Endothelial cell of umbilical vein (primary cell): ENCODE data around the gene MAPK9. TPM values are rescaled to one million over a fixed set of nuclear protein-coding genes. Genes with fewer than 3 reads are reported as not detected.

Source experiments
- BruUV-seq: library from RNA; stranded (reverse); fragments of 400-500 nt; replicated peaks from 2 replicates; lab custom pipeline; 2021; lab: Mats Ljungman, UMichigan
- CTCF ChIA-PET: fragments of 300-600, 350-600 bp; sonication (Branson Sonifier 250); formaldehyde crosslinking; loops from one replicate; lab custom pipeline; 2021; ENCODE audit warnings: antibody characterized with exemption, inconsistent platforms; lab: Charles Lee
- POLR2A ChIA-PET: fragments of 300-600, 350-600 bp; sonication (Branson Sonifier 250); formaldehyde crosslinking; loops from one replicate; lab custom pipeline; 2021; ENCODE audit warnings: antibody characterized with exemption, inconsistent platforms; lab: Charles Lee
- DNase-seq: peaks from one replicate; pipeline ENCODE4 v3.0.0-alpha.2; 2011; ENCODE audit warnings: low read depth, low spot score
- FAIRE-seq: peaks from 2 replicates; lab custom pipeline; 2011; peaks lifted over from hg19 to GRCh38; lab: Jason Lieb, UNC
- H2AFZ ChIP-seq: 2 replicates; pipeline ENCODE4 v1.6.0; 2012; ENCODE audit warnings: low read depth, low read length, control low read depth, inconsistent platforms
- H3K27ac ChIP-seq: 2 replicates; pipeline ENCODE4 v1.5.1; 2011; ENCODE audit warnings: low read depth, mild to moderate bottlenecking, control low read depth, low read length, moderate library complexity; ENCODE audit not compliant: insufficient read depth
- H3K27me3 ChIP-seq, 2 experiments: 2 replicates each; pipeline versions ENCODE4 v1.6.0 to v1.6.1; 2011; ENCODE audit warnings: low read length in 2 of 2, mixed read lengths in 1 of 2; ENCODE audit not compliant: control insufficient read depth in 2 of 2, insufficient read depth in 2 of 2
- H3K36me3 ChIP-seq, 2 experiments: 2 replicates in 1 of 2; 3 replicates in 1 of 2; pipeline ENCODE4 v1.5.1; 2011; ENCODE audit warnings: low read length in 2 of 2, mild to moderate bottlenecking in 1 of 2, moderate library complexity in 1 of 2; ENCODE audit not compliant: control insufficient read depth in 2 of 2, insufficient read depth in 2 of 2; ENCODE audit errors: extremely low read depth in 1 of 2
- H3K4me1 ChIP-seq: 3 replicates; pipeline ENCODE4 v1.5.1; 2011; ENCODE audit warnings: mild to moderate bottlenecking, low read length; ENCODE audit not compliant: control insufficient read depth, insufficient read depth; ENCODE audit errors: extremely low read depth
- H3K4me2 ChIP-seq: 2 replicates; pipeline ENCODE4 v1.6.1; 2011; ENCODE audit warnings: low read length, control low read depth, mixed read lengths; ENCODE audit not compliant: insufficient read depth
- H3K4me3 ChIP-seq, 3 experiments: fragments of 200-600 bp in 1 of 3; sonication (generic), shearing (Covaris generic) in 1 of 3; replicated peaks in 1 of 3; 2 replicates each; pipeline ENCODE4 v1.5.1; 2011 to 2016; ENCODE audit warnings: control low read depth in 3 of 3, low read length in 3 of 3, mild to moderate bottlenecking in 2 of 3, inconsistent platforms in 1 of 3, low read depth in 1 of 3, moderate library complexity in 1 of 3; ENCODE audit not compliant: insufficient read depth in 1 of 3
- H3K79me2 ChIP-seq: 2 replicates; pipeline ENCODE4 v1.6.0; 2012; ENCODE audit warnings: low read length, inconsistent platforms; ENCODE audit not compliant: control insufficient read depth, insufficient read depth
- H3K9ac ChIP-seq: replicated peaks from 2 replicates; pipeline ENCODE3; 2011; ENCODE audit warnings: low read length, control low read depth; ENCODE audit not compliant: insufficient read depth; ENCODE audit errors: extremely low read depth
- H3K9me1 ChIP-seq: replicated peaks from 3 replicates; pipeline ENCODE4 v1.6.0; 2011; ENCODE audit warnings: mild to moderate bottlenecking, low read length; ENCODE audit not compliant: control insufficient read depth, insufficient read depth; ENCODE audit errors: extremely low read depth
- H3K9me3 ChIP-seq: replicated peaks from 2 replicates; pipeline ENCODE4 v1.5.1; 2012; ENCODE audit warnings: low read length, inconsistent platforms; ENCODE audit not compliant: control insufficient read depth, insufficient read depth
- H4K20me1 ChIP-seq: replicated peaks from 2 replicates; pipeline ENCODE3; 2011; ENCODE audit warnings: mild to moderate bottlenecking, low read length; ENCODE audit not compliant: control insufficient read depth, insufficient read depth; ENCODE audit errors: extremely low read depth
- dilution Hi-C: fragments of 300-500 bp; cut with MboI; formaldehyde crosslinking; loops from one replicate; pipeline ENCODE4 v1.15.0; 2019; ENCODE audit warnings: low sequenced_read_pairs; ENCODE audit not compliant: extremely low pct_ligation_motif_present
- intact Hi-C: fragments of 100-400 bp; cut with micrococcal nuclease; formaldehyde crosslinking; loops from one replicate; pipeline ENCODE4 v1.10.0; 2022
- polyA plus RNA-seq, 4 experiments: library from polyadenylated mRNA; depleted of rRNA in 3 of 4; stranded (reverse) in 3 of 4; unstranded in 1 of 4; fragments of >200 nt; gene quantifications; 2 replicates each; pipeline versions ENCODE4 v1.2.1 to v1.2.3, GENCODE V29; 2011 to 2012; ENCODE audit warnings: missing spikeins in 1 of 4
- total RNA-seq: library from RNA; stranded (reverse); gene quantifications from 2 replicates; pipeline ENCODE4 v1.2.3, GENCODE V29; 2021
- TF ChIP-seq, protein P1 (sequence below), 2 donors: IDR thresholded peaks; 1 replicate in 1 of 2; 2 replicates in 1 of 2; pipeline ENCODE4 v1.5.1; 2011; ENCODE audit warnings: low read length in 2 of 2, mild to moderate bottlenecking in 2 of 2, moderate library complexity in 2 of 2, control low read depth in 1 of 2, inconsistent platforms in 1 of 2, low read depth in 1 of 2; ENCODE audit not compliant: insufficient read depth in 1 of 2; ENCODE audit errors: extremely low read depth in 1 of 2

Gene MAPK9
- total and polyA plus RNA-seq, 2 donors (not counting 3 experiments of a cell fraction or from before 2014, with no cell fraction given): 24.6 to 34.8 TPM

DNA sequence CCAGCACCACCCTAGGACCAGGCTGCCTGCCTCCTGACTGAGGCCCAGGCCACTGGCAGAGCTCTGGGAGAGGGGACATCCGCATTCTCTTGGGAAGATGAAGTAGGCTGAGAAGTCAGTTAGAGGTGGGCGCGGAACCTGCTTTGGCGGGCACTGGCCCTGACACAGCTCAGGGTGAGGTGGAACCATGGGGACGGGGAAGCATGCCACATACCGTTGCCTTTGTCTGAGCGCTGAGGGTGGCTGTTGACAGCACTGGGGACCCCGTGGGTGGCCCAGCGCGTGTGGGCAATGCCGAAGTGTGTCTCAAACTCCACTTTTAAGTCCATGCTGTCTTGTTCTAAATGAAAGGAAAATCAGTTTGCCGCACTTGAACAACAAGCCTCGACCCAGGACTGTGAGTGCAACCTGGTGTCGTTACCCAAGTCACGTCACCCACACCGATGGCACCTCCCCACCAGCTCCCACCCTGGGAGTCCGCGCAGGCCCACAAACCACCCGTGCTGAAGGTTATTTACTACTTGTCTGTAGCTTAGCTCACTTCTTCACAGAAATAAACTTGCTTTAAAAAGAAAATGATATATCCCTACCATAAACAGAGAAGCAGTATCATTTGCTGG is 43.8 kb upstream of the MAPK9 start:
- no peak overlapping the region for H3K4me2 ChIP-seq
- dilution Hi-C loops: no loop called here

More for the DNA sequence above, 43.8 kb upstream of the MAPK9 start:
- BruUV-seq: no TSS peak
- ChIA-PET POLR2A (no interaction called here), CTCF (interaction anchor here (1.4 to 2.6 kb wide), 2 partner anchors 9 to 20 kb away, joined by 3 to 9 read pairs; no protein-coding TSS in a partner anchor)
- Histone ChIP-seq H4K20me1 (no peaks in the 10 kb centered on the region), H3K9me1 (no peaks in the 10 kb centered on the region), H3K9ac (no peak overlapping the region), H3K4me3 (no peak overlapping the region), H3K4me1 (peaks cover 4% of the 10 kb centered on the region), H3K27ac (no peak overlapping the region), H3K79me2 (no peaks in the 10 kb centered on the region), H3K27me3 (no peaks in the 10 kb centered on the region), H2AFZ (no peak overlapping the region), H3K36me3 (no peaks in the 10 kb centered on the region), H3K9me3 (no peaks in the 10 kb centered on the region)
- FAIRE-seq: no peak
- TF ChIP-seq, protein P1, sequence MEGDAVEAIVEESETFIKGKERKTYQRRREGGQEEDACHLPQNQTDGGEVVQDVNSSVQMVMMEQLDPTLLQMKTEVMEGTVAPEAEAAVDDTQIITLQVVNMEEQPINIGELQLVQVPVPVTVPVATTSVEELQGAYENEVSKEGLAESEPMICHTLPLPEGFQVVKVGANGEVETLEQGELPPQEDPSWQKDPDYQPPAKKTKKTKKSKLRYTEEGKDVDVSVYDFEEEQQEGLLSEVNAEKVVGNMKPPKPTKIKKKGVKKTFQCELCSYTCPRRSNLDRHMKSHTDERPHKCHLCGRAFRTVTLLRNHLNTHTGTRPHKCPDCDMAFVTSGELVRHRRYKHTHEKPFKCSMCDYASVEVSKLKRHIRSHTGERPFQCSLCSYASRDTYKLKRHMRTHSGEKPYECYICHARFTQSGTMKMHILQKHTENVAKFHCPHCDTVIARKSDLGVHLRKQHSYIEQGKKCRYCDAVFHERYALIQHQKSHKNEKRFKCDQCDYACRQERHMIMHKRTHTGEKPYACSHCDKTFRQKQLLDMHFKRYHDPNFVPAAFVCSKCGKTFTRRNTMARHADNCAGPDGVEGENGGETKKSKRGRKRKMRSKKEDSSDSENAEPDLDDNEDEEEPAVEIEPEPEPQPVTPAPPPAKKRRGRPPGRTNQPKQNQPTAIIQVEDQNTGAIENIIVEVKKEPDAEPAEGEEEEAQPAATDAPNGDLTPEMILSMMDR (IDR thresholded peaks at IDR 0.05; ENCODE audit: extremely low read depth in 1 of 2, insufficient read depth in 1 of 2, low read depth in 1 of 2, low read length in 2 of 2): no peak
- intact Hi-C loops: no loop called here
- DNase-seq: no peak
